ENCODE results near the gene CEACAM1. TPM values are rescaled to one million over a fixed set of nuclear protein-coding genes. Genes with fewer than 3 reads are reported as not detected.

The CEACAM1 gene
- total RNA-seq, 2 experiments from 2014 or later, result 1.2 to 2.0 TPM

- peaks cover 18% of the 10 kb centered on the region for H3K4me1 ChIP-seq (ENCODE audit: insufficient read depth, low read length)
- H3K9me3 Mint-ChIP-seq, result no peaks in the 10 kb centered on the region
- no peak overlapping the region for H3K27ac ChIP-seq (ENCODE audit: low read depth in 1 of 2, low read length in 2 of 2)
- H3K4me1 Mint-ChIP-seq (ENCODE audit: low read depth), result peaks cover 16% of the 10 kb centered on the region
- no peak for TF ChIP-seq CTCF (IDR thresholded peaks at IDR 0.05)
- no peaks in the 10 kb centered on the region for H3K27me3 Mint-ChIP-seq
- H3K4me3 ChIP-seq (ENCODE audit: low read length), result no peak overlapping the region
- CTCF ChIA-PET, result no interaction called here
- intact Hi-C loops (cut with DNase I, micrococcal nuclease), result no loop called here
- no peaks in the 10 kb centered on the region for H3K36me3 ChIP-seq (ENCODE audit: insufficient read depth, low read length)
- no peak for ATAC-seq (ENCODE audit: poor library complexity)
- H3K27ac Mint-ChIP-seq, result no peak overlapping the region
- H3K36me3 Mint-ChIP-seq (ENCODE audit: low read depth), result no peaks in the 10 kb centered on the region
- H3K9me3 ChIP-seq (ENCODE audit: control insufficient read depth in 1 of 2, insufficient read depth in 1 of 2, low read length in 2 of 2), result no peaks in the 10 kb centered on the region
- POLR2A ChIA-PET, result no interaction called here
- no peak overlapping the region for H3K4me3 Mint-ChIP-seq
- H3K27me3 ChIP-seq (ENCODE audit: control insufficient read depth in 1 of 2, insufficient read depth in 2 of 2, low read length in 2 of 2), result no peaks in the 10 kb centered on the region
- DNase-seq, result no peak
Observed at GRCh38 chr19:42477933-42478332, 50.3 kb downstream of the CEACAM1 start.

GRCh38 chr19:42477117-42477516, 51.2 kb downstream of the CEACAM1 start:
- no peaks in the 10 kb centered on the region for H3K27me3 ChIP-seq (ENCODE audit: control insufficient read depth in 1 of 2, insufficient read depth in 2 of 2, low read length in 2 of 2)
- CTCF ChIA-PET, result no interaction called here
- no peak for TF ChIP-seq CTCF (IDR thresholded peaks at IDR 0.05)
- intact Hi-C loops (cut with DNase I, micrococcal nuclease), result no loop called here
- Mint-ChIP-seq H3K9me3 (no peaks in the 10 kb centered on the region), H3K27ac (no peak overlapping the region), H3K27me3 (no peaks in the 10 kb centered on the region), H3K36me3 (ENCODE audit: low read depth) (no peaks in the 10 kb centered on the region), H3K4me3 (no peak overlapping the region), H3K4me1 (ENCODE audit: low read depth) (peaks cover 16% of the 10 kb centered on the region)
- H3K9me3 ChIP-seq (ENCODE audit: control insufficient read depth in 1 of 2, insufficient read depth in 1 of 2, low read length in 2 of 2), result no peaks in the 10 kb centered on the region
- DNase-seq (no peak), ATAC-seq (ENCODE audit: poor library complexity) (no peak)
- POLR2A ChIA-PET, result no interaction called here
- H3K4me3 ChIP-seq (ENCODE audit: low read length), result no peak overlapping the region
- H3K36me3 ChIP-seq (ENCODE audit: insufficient read depth, low read length), result no peaks in the 10 kb centered on the region
- peaks cover 18% of the 10 kb centered on the region for H3K4me1 ChIP-seq (ENCODE audit: insufficient read depth, low read length)
- no peak overlapping the region for H3K27ac ChIP-seq (ENCODE audit: low read depth in 1 of 2, low read length in 2 of 2)

GRCh38 chr19:42475366-42475765, 52.9 kb downstream of the CEACAM1 start:
- H3K4me1 Mint-ChIP-seq (ENCODE audit: low read depth), result peaks cover 4% of the 10 kb centered on the region
- no peak overlapping the region for H3K27ac Mint-ChIP-seq
- H3K4me3 Mint-ChIP-seq, result no peak overlapping the region

More at GRCh38 chr19:42475366-42475765, 52.9 kb downstream of the CEACAM1 start:
- Histone ChIP-seq H3K36me3 (ENCODE audit: insufficient read depth, low read length) (no peaks in the 10 kb centered on the region), H3K9me3 (ENCODE audit: control insufficient read depth in 1 of 2, insufficient read depth in 1 of 2, low read length in 2 of 2) (no peaks in the 10 kb centered on the region), H3K4me1 (ENCODE audit: insufficient read depth, low read length) (peaks cover 4% of the 10 kb centered on the region), H3K27me3 (ENCODE audit: control insufficient read depth in 1 of 2, insufficient read depth in 2 of 2, low read length in 2 of 2) (no peaks in the 10 kb centered on the region), H3K4me3 (ENCODE audit: low read length) (no peak overlapping the region), H3K27ac (ENCODE audit: low read depth in 1 of 2, low read length in 2 of 2) (no peak overlapping the region)
- DNase-seq (no peak), ATAC-seq (ENCODE audit: poor library complexity) (no peak)
- Mint-ChIP-seq H3K36me3 (ENCODE audit: low read depth) (no peaks in the 10 kb centered on the region), H3K27me3 (no peaks in the 10 kb centered on the region), H3K9me3 (no peaks in the 10 kb centered on the region)
- TF ChIP-seq CTCF (IDR thresholded peaks at IDR 0.05), result no peak
- ChIA-PET POLR2A (interaction anchor here (0.6 kb wide), 1 partner anchor 96 kb away, joined by 3 read pairs; no protein-coding TSS in a partner anchor), CTCF (interaction anchor here (0.8 kb wide), 1 partner anchor 43 kb away, joined by 4 read pairs; no protein-coding TSS in a partner anchor)
- intact Hi-C loops (cut with DNase I, micrococcal nuclease), result no loop called here

All from CD4-positive, alpha-beta T cell (primary cell).